Esophagus mucosa (tissue), 1 donor: ENCODE measurements around the gene COL8A2. TPM values are rescaled to one million over a fixed set of nuclear protein-coding genes. Genes with fewer than 3 reads are reported as not detected.

Source experiments
- ATAC-seq: fragments of 200-7000 bp; cut with Tn5 transposase; one replicate; pipeline ENCODE4 v1.9.1; 2020
- total RNA-seq: library from RNA; stranded (reverse); gene quantifications from one replicate; pipeline ENCODE4 v1.2.4, GENCODE V29; 2023
- donor health status: DM: yes; HTN: yes; CAD: no.

Gene COL8A2
- total RNA-seq, 1 donor from 2014 or later, result 2.7 TPM

- ATAC-seq, result peak; percentile 90
These were observed 36.2 kb downstream of the COL8A2 start, which contains the start of gene ADPRS for GRCh38 chr1:36088577-36089392. Gene ADPRS, plus strand, starts transcription at chr1:36088892. Its CDS starts 13 bp downstream, at chr1:36088905.

- ATAC-seq, result no peak
These were observed 36.8 kb downstream of the COL8A2 start for GRCh38 chr1:36088265-36088576.

GRCh38 chr1:36087233-36088123 is 37.5 kb downstream of the COL8A2 start:
- no peak for ATAC-seq

- ATAC-seq, result no peak
These were observed 38.3 kb downstream of the COL8A2 start for GRCh38 chr1:36086529-36087232.

GRCh38 chr1:36085686-36086526 is 39.1 kb downstream of the COL8A2 start:
- no peak for ATAC-seq

GRCh38 chr1:36085126-36085525 is 39.9 kb downstream of the COL8A2 start:
- no peak for ATAC-seq

- no peak for ATAC-seq
These were observed 40.4 kb downstream of the COL8A2 start for GRCh38 chr1:36084497-36085115.

- no peak for ATAC-seq
These were observed 41.2 kb downstream of the COL8A2 start, which contains the start of gene TEKT2 for GRCh38 chr1:36083635-36084496. Gene TEKT2, plus strand, starts transcription at chr1:36084094. Its CDS starts 828 bp downstream, at chr1:36084922.

GRCh38 chr1:36083219-36083618 is 41.8 kb downstream of the COL8A2 start:
- no peak for ATAC-seq

- ATAC-seq, result no peak
These were observed 43.0 kb downstream of the COL8A2 start for GRCh38 chr1:36081926-36082485.

GRCh38 chr1:36080801-36081200 is 44.2 kb downstream of the COL8A2 start:
- ATAC-seq, result no peak

GRCh38 chr1:36080236-36080635 is 44.8 kb downstream of the COL8A2 start:
- no peak for ATAC-seq

GRCh38 chr1:36076979-36077573 is 47.9 kb downstream of the COL8A2 start:
- no peak for ATAC-seq

- no peak for ATAC-seq
These were observed 54.7 kb downstream of the COL8A2 start for GRCh38 chr1:36070349-36070748.

GRCh38 chr1:36068866-36069265 is 56.2 kb downstream of the COL8A2 start:
- no peak for ATAC-seq

- no peak for ATAC-seq
These were observed 57.2 kb downstream of the COL8A2 start for GRCh38 chr1:36067871-36068270.

GRCh38 chr1:36062315-36062714 is 62.7 kb downstream of the COL8A2 start:
- ATAC-seq, result no peak

- no peak for ATAC-seq
These were observed 69.3 kb downstream of the COL8A2 start for GRCh38 chr1:36055706-36056105.

- no peak for ATAC-seq
These were observed 71.0 kb downstream of the COL8A2 start for GRCh38 chr1:36053978-36054377.

- ATAC-seq, result no peak
These were observed 73.2 kb downstream of the COL8A2 start for GRCh38 chr1:36051821-36052220.
